GM12864 (cell line): ENCODE data around the gene C22orf15.

Source experiments
- DNase-seq: peaks from one replicate; pipeline ENCODE4 v3.0.0-alpha.2; 2011; ENCODE audit warnings: low read depth
- H3K4me3 ChIP-seq: 2 replicates; pipeline ENCODE4 v1.5.1; 2011; ENCODE audit warnings: mild to moderate bottlenecking, low read depth, low read length, control low read depth
- TF ChIP-seq, protein P1 (sequence below): IDR thresholded peaks from 2 replicates; pipeline ENCODE4 v1.5.1; 2011; ENCODE audit warnings: low read depth, mild to moderate bottlenecking, moderate library complexity, low read length, control low read depth, inconsistent platforms; ENCODE audit errors: missing control alignments

The C22orf15 gene

DNA sequence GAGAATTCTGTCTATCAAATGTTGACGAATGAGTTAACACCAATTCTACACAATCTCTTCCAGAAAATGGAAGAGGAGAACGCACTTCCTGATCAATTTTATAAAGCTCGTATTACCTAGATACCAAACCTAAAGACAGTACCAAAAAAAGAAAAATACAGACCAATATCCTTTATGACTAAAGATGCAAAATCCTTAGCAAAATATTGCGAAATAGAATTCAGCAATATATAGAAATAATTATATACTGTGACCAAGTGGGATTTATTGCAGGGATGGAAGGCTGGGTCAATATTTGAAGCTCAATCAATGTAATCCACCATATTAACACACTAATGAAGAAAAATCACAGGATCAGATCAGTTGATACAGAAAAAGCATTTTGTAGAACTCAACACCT lies 49.6 kb downstream of the C22orf15 start:
- no peak overlapping the region for H3K4me3 ChIP-seq
- TF ChIP-seq, protein P1, sequence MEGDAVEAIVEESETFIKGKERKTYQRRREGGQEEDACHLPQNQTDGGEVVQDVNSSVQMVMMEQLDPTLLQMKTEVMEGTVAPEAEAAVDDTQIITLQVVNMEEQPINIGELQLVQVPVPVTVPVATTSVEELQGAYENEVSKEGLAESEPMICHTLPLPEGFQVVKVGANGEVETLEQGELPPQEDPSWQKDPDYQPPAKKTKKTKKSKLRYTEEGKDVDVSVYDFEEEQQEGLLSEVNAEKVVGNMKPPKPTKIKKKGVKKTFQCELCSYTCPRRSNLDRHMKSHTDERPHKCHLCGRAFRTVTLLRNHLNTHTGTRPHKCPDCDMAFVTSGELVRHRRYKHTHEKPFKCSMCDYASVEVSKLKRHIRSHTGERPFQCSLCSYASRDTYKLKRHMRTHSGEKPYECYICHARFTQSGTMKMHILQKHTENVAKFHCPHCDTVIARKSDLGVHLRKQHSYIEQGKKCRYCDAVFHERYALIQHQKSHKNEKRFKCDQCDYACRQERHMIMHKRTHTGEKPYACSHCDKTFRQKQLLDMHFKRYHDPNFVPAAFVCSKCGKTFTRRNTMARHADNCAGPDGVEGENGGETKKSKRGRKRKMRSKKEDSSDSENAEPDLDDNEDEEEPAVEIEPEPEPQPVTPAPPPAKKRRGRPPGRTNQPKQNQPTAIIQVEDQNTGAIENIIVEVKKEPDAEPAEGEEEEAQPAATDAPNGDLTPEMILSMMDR = no peak
- DNase-seq = no peak
